ENCODE results near the gene BRD1.

BRD1 gene

DNA sequence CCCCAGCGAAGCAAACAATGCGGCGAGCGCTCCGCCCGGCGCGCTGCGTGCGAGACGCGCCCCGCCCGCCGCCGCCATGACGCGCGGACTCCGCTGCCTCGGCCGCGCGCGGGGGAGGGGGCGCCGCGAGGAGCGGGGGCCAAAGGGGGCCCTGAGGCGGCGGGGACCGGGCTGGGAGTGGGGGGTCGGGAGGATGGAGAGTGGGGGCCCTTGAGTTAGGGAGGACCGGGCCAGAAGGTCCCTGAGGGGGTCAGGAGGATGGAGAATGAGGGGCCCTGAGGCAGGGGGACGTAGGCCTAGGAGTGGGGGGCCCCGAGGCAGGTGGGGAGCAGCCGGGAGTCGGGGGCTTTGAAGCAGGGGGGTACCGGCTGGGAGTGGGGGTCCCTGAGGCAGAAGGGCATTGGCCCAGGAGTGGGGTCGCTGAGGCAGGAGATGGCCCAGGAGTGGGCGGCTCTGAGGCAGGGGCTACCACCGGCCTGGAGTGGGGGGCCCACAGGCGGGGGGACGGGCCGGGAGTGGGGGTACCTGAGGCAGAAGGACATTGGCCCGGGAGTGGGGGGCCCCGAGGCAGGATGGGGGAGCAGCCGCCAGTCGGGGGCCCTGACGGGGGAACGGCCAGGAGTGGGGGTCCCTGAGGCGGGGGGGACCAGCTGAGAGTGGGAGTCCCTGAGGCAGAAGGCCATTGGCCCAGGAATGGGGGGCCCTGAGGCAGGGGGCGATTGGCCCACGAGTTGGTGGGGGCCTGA lies at the start of gene BRD1:
Gene BRD1, minus strand, starts transcription at position 21 of the 746 bp plus-strand sequence. CDS start 3,556 bp downstream, outside the sequence.
- peak; percentile 70 to 90 (median 82) for DNase-seq

DNA sequence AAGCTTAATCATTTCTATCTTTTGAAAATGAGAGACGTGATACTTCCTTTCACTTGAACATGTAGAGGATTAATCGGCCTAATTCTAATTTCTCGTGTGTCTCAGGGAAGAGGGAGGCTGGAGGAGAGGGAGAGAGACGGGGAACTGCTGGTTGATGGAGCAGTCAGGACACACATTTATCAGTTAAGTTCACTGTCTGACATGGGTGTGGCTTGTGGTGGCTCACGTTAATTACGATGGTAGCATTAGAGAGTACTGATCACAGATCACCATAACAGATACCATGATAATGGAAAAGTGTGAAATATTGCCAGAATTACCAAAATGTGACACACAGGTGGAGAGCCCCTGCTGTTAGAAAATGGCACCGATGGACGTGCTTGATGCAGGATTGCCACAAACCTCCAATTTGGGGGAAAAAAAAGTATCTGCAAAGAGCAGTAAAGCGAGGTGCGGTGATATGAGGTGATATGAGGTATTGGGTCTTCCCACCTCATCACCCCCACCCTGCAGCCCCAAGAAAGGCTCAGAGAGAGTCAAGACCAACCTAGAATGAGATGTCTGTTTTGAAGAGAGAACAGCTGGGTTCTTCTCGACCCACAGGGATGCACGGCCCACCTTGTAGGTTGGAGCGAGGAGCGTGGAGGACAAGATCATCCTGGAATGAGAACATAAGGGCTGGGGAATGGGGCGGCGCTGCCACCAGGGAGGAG lies 45.7 kb upstream of the BRD1 start:
- DNase-seq = no peak

DNA sequence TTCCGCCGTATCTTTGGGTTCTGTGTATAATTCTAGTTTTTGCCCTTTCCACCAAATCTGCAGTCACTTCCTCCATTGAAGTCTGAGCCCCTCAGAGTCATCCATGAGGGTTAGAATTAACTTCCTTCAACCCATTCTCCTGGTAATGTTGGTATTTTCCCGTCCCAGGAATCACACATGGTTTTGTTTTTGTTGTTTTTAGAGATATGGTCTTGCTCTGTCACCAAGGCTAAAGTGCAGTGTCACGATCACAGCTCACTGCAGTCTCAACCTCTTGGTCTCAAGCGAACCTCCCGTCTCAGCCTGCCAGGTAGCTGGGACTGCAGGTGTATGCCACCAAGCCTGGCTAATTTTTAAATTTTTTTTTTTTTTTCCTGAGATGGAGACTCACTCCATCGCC lies 44.7 kb upstream of the BRD1 start:
- no peak for DNase-seq

DNA sequence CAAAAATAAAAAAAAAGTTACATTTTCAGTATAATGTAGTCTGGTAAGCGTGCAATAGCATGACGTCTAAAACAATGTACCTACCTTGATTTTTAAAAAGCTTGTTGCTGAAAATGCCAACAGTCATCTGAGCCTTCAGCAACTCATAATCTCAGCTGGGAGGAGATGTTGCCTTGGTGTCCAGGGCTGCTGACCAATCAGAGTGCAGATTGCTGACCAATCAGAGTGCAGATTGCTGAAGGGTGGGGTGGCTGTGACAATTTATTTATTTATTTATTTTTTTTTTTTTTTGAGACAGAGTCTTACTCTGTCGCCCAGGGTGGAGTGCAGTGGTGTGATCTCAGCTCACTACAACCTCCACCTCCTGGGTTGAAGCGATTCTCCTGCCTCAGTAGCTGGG lies 43.8 kb upstream of the BRD1 start:
- peak in 2 of 3 donors; percentile 18 to 19 for DNase-seq

DNA sequence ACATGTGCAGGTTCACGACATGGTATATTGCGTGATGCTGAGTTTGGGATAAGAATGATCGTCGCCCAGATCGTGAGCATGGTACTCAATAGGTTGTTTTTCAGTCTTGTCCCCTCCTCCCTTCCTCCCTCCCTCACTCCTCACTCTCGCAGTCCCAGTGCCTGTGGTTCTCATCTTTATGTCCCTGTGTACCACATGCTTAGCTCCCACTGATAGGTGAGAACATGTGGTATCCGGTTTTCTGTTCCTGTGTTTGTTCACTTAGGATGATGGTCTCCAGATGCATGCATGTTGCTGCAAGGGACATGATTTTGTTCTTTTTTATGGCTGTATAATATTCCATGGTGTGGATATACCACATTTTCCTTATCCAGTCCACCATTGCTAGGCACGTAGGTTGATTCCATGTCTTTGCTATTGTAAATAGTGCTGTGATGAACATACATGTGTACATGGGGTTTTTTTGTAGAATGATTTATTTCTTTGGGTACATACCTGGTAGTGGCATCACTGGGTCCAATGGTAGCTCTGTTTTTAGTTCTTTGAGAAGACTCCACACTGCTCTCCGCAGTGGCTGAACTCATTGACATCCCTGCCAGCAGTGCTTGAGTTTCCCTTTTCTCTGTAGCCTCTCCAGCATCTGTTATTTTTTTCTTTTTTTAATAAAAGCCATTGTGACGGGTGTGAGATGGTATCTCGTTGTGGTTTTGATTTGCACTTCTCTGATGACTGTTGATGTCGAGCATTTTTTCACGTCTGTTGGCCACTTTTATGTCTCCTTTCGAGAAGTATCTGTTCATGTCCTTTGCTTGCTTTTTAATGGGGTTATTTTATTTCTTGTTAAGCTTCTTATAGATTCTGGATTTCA lies 42.4 kb upstream of the BRD1 start:
- no peak for DNase-seq

DNA sequence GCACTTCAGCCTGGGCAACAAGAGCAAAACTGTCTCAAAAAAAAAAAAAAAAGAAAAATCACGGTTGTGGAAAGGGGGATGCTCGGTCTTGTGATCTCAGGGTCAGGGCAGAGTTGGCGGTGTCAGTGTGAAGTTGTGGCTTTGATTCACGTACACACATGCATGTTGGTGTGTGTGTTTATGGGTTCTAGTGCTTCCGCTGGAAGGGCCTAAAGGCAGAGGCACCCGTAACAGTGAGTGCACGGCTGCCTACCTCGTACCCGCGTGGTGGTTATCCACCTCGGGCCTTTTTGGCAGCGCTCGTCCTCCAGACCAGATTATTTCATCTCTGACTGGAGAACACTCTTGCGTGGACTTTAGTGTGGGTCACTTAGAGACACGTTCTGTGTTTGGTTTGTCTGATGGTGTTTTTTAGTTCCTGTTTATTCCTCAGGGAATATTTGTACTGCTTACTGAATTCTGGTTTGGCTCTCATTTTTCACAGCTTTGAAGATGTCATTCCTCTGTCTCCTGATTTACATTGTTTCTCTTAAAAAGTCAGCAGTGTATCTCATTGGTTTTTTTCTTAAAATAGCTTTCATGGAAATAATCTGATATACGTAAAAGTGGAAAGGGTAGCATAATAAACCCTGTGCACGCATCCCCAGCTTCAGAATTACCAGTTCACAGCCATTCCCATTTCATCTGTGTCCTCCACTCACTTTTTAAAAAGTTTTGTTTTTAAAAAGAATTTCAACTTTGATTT lies 41.6 kb upstream of the BRD1 start:
- no peak for DNase-seq

DNA sequence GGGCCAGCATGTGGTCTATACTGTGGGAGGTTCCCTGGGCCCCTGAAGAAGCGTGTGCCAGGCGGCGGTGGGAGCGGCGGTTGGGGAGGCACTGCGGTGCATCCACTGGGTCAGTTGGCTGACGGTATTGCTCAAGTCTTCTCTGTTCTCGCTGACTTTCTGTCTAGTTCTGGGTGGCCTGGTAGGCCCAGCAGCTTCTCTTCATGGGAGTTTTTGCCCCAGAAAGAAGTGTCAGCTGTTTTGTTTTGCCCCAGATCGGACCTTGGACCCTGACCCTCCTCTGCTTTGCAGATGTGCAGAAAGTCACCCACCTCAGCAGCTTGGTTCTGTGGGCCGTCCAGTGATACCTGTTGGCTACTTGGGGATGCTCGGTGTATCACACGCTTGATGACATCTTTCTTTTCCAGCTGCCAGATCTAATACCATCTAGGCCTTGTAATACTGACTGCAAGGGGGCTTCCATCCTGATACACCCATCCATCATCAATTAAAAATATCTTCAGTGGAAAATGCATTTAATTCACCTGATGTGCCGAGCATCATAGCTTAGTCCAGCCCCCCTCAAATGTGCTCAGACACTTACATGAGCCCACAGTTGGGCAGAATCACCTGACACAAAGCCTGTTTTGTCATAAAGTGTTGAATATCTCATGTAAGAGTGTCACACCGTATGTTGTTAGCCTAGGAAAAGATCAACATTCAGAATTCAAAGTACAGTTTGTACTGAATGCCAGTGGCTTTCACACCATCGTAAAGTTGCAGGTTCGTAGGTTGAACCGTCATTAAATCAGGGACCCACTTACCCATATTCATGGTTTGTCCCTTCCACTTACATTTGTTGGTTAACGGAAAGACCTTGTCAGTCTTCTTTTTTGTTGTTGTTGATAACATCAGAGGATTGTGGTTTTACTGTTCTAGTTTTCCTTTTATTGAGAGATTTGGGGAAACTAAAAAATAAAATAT lies 39.9 kb upstream of the BRD1 start:
- DNase-seq = no peak

DNA sequence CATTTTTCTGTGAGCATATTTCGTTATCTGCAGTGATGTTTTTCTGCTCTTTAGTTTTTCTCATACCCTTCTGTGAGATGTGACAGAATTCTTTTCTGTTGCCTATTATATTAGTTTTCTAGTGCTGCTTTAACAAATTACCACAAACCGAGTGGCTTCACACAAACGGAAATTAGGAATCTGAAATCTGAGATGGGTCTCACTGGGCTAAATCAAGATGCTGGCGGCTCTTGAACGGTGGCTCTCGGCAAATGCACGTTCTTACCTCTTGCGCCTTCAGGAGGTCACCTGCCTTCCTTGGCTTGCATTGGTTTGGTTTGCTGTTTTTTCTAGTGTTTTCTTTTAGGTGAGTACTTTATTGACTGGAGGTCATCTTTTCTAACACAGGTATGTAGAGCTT lies 39.0 kb upstream of the BRD1 start:
- no peak for DNase-seq

DNA sequence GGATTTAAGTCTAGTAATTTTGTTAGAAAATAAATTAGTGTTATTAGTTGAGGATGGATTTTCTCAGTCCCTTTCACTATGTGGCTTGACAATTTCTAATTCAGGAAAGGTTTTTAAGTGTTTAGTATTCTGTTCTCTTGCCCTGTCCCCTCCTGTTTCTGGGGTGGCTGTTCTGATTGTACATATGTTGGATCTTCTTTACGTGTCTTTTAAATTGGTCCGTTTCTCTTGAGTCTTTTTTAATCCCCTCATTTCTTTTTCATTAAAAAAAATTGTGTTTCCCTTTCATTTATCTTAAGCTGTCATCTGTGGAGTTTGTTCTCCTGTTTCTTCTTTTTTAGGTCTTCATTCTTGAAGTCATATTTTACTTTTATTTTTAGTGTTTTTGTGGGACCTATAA lies 38.5 kb upstream of the BRD1 start:
- DNase-seq = no peak

DNA sequence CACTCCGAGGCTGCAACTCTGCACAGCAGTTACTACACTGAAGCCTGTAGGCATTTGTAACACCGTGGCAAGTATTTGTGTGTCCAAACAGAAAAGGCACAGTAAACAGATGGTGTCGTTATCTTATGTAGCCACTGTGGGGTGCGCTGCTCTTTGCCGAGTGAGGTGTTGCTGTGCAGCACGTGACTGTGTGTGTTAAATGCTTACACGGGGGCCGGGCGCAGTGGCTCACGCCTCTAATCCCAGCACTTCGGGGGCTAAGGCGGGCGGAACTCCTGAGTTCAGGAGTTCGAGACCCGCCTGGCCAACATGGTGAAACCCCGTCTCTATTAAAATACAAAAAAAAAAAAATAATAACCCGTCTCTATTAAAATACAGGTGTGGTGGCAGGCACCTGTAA lies 37.5 kb upstream of the BRD1 start:
- no peak for DNase-seq

DNA sequence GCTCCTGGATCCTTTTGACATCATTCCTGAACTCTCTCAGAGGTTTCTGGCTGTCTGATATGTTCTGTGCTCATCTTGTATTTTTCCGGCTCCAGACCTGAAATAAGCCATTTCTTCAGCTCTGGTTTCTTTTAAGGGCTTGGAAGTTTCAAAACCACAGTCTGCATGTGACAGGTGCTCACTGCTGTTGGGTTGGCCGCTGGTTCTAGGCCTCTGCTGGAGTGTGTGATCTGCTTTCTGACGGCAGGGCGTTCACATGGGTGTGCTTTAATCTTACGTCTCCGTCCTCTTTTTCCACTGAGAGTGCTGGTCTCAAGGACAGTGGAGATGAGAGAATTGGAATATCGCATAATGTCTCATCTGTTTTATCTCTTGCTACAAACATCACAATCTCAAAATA lies 36.3 kb upstream of the BRD1 start:
- DNase-seq = no peak

DNA sequence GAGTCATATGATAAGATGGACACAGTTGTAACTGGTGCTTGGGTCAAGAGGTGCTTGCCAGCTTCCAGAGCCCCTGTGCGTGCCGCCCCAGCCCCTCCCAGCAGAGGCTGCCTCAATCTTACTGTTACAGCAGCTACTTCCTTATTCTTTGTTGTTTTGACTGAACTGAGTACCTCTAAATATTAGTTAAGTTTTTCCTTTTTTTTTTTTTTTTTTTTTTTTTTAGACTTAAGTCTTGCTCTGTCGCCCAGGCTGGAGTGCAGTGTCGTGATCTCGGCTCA lies 34.8 kb upstream of the BRD1 start:
- DNase-seq = peak; percentile 20 to 31 (median 28)

DNA sequence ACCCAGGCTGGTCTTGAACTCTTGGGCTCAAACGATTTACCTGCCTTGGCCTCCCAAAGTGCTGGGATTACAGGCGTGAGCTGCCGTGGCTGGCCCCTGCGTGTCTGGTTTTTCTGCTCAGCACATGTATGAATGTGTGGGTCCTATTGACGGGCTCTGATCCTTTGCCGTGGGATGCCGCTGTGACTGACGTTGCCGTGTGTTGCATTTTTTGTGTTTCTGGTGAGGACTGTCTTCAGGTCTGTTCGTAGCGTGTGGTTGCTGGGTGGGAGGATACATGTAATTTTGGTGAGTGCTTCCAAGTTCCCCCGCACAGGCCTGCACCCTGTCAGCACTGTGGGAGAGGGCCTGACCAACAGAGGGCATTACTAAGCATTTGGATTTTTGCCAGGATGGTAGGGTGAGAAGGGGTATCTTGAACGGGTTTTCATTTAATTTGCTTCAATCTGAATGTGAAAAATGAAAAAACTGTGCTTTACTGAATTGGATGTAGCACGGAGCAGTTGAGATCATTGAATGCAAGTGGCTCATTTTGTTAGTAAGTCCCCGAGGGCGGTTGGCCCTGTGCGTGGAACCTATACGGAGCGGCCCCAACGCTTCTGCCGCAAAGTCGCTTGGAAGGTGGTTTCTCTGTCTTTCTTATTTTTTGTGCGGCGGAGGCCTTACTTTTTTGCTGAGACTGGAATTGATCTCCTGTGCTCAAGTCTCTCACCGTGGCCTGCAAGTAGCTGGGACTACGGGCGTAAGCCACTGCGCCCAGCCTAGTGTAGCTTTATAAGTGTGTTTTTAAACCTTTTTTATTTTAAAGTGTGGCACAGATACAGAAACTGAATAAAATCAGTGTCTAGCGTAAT lies 34.2 kb upstream of the BRD1 start:
- DNase-seq = peak; percentile 43 to 51 (median 50)

DNA sequence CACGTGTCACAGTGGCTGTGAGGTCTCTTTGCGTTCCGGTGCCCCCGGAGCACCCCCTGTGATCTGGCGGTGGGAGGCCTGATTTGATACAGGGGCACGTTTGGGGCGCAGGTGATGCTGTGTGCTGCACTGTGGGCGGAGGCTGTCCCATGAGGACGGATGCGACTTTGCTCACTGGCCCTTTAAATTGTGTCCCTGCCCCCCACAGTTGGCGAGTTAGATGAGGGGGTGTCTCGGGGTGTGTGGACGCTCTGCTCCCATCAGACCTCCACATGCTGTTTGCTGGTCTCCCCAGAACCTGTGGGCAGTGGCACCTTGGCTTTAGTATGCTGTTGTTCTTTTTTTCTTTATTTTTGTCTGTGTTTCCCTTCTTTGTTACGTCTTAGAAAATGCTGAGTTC lies 31.2 kb upstream of the BRD1 start:
- no peak for DNase-seq

DNA sequence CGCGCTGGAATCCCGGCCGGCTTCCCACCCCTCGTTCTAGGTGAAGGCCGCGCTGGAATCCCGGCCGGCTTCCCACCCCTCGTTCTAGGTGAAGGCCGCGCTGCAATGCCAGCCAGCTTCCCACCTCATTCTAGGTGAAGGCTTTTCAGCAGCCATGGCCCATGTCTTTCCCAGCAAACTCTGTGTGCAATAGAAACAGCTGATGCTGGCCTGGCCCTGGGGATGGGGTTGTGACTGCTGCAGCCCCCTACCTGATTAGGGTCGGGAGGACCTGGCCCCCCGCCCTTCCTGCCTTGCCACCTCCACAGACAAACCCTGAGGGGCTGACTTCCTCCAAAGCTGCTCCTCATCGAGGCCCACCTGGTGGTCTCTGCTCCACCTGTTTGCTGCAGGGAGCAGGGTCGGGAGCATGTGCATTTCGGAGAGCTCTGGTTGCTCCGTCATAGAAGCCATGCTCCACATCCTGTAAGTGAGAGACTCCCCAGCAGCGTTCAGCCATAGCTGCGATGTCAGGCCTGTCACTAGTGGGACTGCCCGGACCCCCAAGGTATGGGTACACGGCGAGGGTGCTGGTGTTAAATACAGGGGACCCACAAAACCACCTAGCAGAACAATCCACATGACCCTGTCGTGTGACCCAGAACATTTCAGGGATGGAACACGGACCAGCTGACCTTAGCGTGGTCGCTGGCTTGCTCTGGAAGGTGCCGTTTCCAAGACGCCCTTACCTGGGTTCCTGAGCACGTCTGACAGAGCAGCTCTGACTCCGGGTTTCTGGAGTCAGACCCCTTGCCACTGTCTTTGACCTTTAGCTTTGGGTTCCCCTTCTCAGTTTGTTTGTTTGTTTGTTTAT lies 29.3 kb upstream of the BRD1 start:
- DNase-seq = no peak

DNA sequence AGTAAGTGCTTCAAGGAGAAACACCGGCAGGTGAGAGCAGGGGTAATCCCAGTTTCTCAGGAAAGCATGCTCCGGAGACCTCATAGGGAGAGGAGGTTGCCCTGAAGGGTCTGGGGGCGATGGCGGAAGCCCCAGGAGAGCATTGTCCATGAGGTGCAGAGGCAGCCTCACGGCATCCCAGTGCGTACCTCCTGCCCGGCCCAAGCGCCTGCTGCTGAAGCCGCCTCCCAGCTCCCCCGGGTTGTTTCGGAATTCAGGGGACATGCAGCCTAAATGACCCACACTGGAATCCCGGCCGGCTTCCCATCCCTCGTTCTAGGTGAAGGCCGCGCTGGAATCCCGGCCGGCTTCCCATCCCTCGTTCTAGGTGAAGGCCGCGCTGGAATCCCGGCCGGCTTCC lies 28.7 kb upstream of the BRD1 start:
- no peak for DNase-seq

DNA sequence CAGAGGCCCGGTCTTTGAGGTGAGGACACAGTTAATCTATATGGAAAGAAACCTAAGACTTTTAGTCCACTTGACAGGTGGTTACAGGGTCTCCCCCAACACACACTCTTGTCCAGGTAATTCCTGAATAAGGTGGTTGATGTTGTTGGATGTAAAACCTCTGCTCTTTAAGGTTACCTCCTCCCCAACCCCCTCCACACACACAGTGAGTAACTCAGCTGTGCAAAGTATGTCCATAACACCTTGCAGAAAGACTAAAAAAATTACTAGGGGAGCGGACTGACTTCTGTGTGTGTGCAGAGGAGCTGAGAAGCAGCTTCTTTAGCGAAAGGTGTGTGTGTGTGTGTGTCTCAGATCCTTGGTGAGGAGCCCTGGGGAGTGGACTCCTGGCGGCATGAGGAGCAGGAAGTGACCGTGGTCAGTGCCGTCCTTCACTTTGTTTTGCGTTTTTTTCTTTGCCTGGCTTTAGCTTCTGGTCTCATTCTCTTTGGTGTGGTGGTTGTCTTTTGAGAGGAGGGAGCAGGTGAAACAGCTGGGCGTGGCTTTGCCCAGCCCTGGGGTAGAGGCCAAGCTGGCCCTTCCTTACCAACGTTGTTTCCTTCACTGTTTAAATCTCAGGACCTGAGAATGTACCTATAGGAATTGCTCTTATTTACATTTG lies 27.7 kb upstream of the BRD1 start:
- DNase-seq = peak in 2 of 3 donors; percentile 17 to 20

DNA sequence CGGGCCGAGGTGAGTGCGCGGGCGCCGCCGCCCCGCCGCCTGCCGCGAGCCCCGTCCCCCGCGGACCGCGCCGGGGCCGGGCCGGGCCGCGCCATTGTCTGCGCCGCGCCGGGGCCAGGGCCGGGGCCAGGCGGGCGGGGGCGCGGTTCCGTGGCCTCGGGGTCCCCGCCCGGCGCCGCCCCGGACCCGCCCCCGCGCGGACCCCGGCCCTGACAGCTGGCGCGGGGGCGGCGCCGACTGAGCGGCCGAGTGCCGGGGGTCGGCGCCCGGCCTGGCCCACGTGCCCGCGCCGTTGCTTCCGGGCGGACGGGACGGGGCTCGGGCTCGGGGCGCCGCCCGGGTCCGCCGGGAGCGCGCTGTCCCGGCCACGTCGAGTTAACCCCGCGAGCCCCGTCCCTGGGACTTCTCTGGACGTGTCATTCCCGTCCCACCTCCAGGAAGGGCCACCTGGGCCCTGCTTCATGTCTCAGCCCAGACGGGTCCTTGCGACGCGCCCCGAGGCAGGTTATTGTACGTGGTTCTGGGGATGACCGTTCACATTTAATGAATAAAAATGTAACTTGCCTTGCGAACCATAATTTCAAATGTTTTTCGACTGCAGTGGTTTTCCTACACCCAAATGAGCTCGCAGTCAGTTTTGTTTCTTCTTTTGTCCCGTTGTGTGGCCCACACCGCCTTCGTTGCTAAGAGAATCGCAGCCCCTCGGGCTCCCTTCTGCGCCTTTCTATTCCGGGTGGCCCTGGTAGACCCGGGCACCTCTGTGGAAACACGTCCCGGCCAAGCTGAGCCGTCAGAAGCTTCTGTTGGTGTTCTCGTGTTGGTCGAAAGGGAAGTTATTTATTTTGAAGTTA lies 26.5 kb upstream of the BRD1 start:
- DNase-seq = peak; percentile 57 to 64 (median 63)

All from suppressor macrophage treated with lipopolysaccharide for 1 hour (primary cell).